Measurements from ENCODE around the gene PPP1R12A.
"Not testable (repeated sequence)": the region's sequence is repeated elsewhere in the genome, so short reads cannot be mapped to it uniquely, and the experiment has no call there.

The PPP1R12A gene

DNA sequence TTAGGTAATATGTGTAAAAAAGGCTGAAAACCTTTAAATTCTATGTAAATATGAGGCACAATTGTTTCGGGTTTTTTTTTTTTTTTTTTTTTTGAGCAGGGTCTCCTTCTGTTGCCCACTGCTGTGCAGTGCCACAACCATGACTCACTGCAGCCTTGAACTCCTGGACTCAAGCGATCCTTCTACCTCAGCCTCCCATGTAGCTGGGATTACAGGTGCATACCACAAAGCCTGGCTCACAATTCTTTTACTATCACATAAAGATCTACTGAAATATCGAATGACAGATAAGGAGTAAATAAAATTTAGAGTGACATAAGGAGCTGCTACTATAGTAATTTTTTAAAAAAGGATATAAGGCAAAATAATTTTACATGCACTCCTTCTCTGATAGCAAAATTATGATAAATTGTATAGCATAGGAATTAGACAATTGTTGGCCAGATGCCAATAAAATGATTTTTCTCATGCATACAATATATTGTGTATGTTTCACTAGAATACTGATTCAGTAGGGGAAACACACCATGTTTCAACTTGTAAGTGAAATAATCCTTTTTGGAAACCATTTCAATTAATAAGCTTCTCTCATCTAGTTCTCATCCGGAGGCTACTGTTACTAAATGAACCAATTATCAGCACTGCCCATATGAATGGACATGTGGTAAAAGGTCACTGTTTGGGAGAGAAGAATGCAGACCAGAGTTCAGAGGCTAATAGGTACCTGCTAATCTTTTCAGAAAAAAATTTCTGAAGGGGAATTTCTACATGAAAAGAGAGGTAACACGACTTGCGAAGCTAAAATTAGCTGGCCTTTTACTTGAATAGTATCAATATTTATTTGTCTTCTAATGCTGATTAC, 108.4 kb downstream of the PPP1R12A start:
- no peak overlapping the region for H3K4me3 ChIP-seq (replicated peaks; ENCODE audit: low read depth, low read length)
- no peak for DNase-seq (ENCODE audit: extremely low read depth, low read depth)
- TF ChIP-seq, protein P1, sequence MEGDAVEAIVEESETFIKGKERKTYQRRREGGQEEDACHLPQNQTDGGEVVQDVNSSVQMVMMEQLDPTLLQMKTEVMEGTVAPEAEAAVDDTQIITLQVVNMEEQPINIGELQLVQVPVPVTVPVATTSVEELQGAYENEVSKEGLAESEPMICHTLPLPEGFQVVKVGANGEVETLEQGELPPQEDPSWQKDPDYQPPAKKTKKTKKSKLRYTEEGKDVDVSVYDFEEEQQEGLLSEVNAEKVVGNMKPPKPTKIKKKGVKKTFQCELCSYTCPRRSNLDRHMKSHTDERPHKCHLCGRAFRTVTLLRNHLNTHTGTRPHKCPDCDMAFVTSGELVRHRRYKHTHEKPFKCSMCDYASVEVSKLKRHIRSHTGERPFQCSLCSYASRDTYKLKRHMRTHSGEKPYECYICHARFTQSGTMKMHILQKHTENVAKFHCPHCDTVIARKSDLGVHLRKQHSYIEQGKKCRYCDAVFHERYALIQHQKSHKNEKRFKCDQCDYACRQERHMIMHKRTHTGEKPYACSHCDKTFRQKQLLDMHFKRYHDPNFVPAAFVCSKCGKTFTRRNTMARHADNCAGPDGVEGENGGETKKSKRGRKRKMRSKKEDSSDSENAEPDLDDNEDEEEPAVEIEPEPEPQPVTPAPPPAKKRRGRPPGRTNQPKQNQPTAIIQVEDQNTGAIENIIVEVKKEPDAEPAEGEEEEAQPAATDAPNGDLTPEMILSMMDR (IDR thresholded peaks at IDR 0.05; ENCODE audit: low read depth, low read length, missing control alignments), result no peak

DNA sequence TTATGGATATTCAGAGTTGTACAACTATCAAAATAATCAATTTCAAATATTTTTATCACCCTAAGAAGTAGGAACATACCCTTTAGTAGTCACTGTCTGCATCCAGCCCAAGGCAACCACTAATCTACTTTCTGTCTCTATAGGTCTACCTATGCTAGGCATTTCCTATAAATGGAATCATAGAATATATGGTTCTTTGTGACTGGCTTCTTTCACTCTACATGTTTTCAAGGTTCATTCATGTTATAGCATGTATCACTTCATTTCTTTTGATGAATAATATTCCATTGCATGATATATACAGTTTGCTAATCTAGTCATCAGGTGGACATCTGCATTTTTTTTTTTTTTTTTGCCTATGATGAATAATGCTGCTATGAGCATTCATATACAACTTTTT, 112.4 kb downstream of the PPP1R12A start:
- DNase-seq (ENCODE audit: extremely low read depth, low read depth), result no peak
- TF ChIP-seq, protein P1 (IDR thresholded peaks at IDR 0.05; ENCODE audit: low read depth, low read length, missing control alignments), result no peak
- no peak overlapping the region for H3K4me3 ChIP-seq (replicated peaks; ENCODE audit: low read depth, low read length)

DNA sequence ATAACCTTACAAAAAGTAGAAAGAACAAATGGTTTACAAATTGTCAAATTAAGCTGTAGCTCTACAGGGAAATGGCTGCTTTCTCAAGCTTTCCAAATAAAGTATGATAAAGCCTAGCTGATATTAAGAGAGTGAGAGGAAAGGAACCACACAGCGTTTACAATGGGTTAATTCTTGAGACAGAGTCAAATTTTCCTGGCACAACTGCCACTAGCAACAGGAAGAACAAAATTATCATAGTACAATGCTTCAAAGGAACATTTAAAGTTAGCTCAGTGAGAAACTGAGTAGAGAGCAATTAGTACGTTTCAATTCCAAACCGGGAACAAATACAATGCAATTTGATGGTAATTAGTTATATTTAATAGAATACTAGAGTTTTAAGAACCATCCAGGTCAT, 116.0 kb downstream of the PPP1R12A start:
- H3K4me3 ChIP-seq (replicated peaks; ENCODE audit: low read depth, low read length), result no peak overlapping the region
- TF ChIP-seq, protein P1 (IDR thresholded peaks at IDR 0.05; ENCODE audit: low read depth, low read length, missing control alignments), result no peak
- DNase-seq (ENCODE audit: extremely low read depth, low read depth), result no peak

DNA sequence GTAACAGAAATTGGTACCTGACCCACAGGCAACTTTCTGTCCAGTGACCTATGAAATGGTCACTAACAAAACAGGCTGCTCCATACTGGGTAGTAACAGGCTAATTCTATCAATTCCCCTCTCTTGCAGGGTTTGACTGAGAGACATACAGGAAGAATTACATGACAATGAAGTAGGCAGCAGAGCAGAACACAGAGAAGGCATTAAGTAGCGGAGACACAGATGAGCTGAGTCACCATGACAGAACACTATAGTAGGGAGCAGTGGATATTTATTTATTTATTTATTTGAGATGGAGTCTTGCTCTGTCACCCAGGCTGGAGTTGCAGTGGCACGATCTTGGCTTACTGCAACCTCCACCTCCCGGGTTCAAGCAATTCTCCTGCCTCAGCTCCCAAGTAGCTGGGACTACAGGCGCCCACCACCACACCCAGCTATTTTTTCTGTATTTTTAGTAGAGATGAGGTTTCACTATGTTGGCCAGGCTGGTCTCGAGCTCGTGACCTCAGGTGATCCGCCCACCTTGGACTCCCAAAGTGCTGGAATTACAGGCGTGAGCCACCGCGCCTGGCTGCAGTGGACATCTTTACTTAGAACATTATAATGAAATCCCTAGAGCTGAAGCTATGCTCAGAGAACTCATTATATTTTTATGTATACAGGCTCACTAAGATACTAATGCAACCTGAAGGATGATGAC, 150.4 kb downstream of the PPP1R12A start:
- not testable (repeated sequence) for H3K4me3 ChIP-seq (replicated peaks; ENCODE audit: low read depth, low read length); DNase-seq (ENCODE audit: extremely low read depth, low read depth)

GRCh38 chr12:79782172-79782900, 152.6 kb downstream of the PPP1R12A start:
- DNase-seq (ENCODE audit: extremely low read depth, low read depth), result no peak
- TF ChIP-seq, protein P1 (IDR thresholded peaks at IDR 0.05; ENCODE audit: low read depth, low read length, missing control alignments), result no peak
- no peak overlapping the region for H3K4me3 ChIP-seq (replicated peaks; ENCODE audit: low read depth, low read length)

GRCh38 chr12:79778802-79779448, 156.0 kb downstream of the PPP1R12A start:
- DNase-seq (ENCODE audit: extremely low read depth, low read depth), result no peak
- TF ChIP-seq, protein P1 (IDR thresholded peaks at IDR 0.05; ENCODE audit: low read depth, low read length, missing control alignments), result no peak
- no peak overlapping the region for H3K4me3 ChIP-seq (replicated peaks; ENCODE audit: low read depth, low read length)
